NCI-H146 treated with DMSO at 0.1 percent for 48 hours (cell line): Measurements from ENCODE around the gene MMP14.
"Not testable (repeated sequence)": the region's sequence is repeated elsewhere in the genome, so short reads cannot be mapped to it uniquely, and the experiment has no call there.

Source experiments
- DNase-seq: peaks from one replicate; lab custom pipeline; 2025; ENCODE audit not compliant: unreplicated experiment; lab: John Stamatoyannopoulos, UW

Gene MMP14

DNA sequence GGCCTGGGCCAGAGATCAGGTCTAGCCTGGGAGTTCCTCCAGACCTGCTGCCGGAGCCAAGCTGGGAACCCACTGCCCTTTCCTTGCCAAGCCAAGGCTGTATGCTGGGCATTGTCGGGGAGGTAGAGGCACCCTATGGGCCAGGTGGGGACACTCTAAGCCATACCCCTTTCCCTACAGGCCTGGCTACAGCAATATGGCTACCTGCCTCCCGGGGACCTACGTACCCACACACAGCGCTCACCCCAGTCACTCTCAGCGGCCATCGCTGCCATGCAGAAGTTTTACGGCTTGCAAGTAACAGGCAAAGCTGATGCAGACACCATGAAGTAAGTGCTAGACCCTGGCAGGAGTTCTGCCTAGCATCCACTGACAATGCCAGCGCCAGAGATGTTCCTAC, 4.9 kb downstream of the MMP14 start:
- no peak for DNase-seq

DNA sequence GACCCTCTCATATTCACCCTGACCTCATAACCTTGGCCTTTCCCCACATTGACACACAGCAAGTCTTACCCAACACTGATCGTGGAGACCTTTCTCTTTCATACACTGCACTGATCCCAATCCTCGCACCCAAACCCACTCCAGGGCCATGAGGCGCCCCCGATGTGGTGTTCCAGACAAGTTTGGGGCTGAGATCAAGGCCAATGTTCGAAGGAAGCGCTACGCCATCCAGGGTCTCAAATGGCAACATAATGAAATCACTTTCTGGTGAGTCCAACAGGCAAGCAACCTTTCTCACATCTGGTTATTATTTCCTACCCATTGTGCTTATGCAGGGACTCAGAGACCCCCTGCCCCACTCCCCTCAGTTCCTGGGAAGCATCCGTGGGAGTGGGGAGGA, 5.4 kb downstream of the MMP14 start:
- no peak for DNase-seq

DNA sequence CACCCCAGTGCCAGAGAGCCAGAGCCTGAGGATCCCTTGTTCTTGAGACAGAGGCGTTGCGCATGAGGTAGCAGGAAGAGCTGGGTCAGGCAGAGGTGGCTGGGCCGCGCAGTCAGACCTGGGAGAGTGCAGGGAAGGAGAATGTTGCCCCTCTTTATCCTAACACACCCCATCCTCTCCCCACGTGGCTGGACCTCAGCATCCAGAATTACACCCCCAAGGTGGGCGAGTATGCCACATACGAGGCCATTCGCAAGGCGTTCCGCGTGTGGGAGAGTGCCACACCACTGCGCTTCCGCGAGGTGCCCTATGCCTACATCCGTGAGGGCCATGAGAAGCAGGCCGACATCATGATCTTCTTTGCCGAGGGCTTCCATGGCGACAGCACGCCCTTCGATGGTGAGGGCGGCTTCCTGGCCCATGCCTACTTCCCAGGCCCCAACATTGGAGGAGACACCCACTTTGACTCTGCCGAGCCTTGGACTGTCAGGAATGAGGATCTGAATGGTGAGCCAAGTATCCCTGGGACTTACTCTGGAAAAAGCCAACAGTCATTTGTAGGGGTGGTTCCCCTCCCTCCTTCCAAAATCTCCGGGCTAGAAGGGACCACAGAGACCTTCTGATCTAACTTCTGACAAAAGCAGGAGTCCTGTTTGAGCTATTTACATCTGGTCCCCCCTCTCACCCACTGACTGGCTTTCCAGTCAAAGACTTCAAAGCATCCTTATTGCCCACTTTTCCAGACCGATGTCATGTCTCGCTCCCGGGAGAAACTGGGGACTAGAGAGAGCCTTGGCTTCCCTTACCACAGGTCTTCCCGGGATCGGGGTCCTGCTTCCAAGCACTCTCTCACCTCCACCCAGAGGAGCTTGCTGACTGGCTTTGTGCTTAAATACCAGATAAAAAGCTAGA, 6.1 kb downstream of the MMP14 start:
- DNase-seq: no peak

DNA sequence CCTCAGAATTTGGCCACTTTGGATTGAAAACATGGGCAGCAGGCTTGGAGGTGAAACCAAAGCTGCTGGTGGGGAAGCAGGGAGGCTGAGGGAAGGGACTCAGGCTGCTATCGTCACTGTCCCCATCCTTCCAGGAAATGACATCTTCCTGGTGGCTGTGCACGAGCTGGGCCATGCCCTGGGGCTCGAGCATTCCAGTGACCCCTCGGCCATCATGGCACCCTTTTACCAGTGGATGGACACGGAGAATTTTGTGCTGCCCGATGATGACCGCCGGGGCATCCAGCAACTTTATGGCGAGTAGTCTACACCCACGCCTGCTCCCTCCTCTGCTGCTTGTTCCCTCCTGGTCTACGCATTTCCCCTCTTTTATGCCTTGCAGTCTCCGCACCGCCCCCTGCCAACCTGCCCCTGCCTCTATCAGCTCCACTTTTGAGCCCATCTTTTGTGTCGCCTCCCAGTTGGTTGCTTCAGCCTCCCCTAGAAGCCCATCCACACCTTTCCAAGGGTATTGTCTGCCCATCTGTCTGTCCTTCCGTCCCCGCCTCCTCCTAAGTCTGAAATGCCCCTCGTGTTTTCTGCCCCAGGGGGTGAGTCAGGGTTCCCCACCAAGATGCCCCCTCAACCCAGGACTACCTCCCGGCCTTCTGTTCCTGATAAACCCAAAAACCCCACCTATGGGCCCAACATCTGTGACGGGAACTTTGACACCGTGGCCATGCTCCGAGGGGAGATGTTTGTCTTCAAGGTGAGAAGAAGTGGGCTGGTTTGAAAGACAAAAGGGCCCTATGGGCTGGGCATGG, 6.9 kb downstream of the MMP14 start:
- DNase-seq: no peak

DNA sequence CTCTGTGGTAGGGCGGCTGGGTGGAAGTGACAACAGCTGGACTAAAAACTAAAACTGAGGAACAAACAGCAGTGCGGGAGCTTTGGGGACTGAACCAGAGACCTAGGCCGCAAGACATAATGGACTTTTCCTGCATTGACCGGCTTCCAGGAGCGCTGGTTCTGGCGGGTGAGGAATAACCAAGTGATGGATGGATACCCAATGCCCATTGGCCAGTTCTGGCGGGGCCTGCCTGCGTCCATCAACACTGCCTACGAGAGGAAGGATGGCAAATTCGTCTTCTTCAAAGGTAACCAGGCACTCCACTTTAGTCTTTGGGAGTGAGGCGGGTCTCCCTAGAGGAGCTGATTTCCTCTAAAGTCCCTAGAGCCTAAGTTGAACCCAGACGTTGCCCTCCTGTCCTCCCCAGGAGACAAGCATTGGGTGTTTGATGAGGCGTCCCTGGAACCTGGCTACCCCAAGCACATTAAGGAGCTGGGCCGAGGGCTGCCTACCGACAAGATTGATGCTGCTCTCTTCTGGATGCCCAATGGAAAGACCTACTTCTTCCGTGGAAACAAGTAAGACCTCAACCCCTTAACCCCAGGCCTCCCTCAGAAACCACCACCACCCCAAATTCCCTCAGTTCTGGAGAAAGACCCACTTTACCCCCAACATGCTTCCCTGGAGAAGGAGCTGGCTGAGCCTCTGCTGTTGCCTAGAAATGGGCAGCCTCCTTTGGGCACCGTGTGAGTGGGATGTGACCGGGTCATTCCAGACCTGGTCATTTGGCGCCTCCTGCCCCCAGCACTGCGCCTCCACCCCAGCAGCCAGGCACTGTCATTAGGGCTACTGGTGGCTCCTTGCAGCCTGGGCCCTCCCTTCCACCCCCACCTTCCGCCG, 8.1 kb downstream of the MMP14 start:
- DNase-seq: no peak

DNA sequence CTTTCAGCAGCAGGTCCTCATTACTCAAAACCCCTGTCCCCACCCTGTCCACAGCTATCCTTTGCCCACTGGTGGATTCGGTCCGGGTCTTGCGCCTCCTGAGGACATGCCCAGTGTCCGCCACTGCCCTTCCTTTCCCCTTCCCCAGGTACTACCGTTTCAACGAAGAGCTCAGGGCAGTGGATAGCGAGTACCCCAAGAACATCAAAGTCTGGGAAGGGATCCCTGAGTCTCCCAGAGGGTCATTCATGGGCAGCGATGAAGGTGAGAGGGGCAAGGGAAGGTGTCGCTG, 8.7 kb downstream of the MMP14 start:
- no peak for DNase-seq

DNA sequence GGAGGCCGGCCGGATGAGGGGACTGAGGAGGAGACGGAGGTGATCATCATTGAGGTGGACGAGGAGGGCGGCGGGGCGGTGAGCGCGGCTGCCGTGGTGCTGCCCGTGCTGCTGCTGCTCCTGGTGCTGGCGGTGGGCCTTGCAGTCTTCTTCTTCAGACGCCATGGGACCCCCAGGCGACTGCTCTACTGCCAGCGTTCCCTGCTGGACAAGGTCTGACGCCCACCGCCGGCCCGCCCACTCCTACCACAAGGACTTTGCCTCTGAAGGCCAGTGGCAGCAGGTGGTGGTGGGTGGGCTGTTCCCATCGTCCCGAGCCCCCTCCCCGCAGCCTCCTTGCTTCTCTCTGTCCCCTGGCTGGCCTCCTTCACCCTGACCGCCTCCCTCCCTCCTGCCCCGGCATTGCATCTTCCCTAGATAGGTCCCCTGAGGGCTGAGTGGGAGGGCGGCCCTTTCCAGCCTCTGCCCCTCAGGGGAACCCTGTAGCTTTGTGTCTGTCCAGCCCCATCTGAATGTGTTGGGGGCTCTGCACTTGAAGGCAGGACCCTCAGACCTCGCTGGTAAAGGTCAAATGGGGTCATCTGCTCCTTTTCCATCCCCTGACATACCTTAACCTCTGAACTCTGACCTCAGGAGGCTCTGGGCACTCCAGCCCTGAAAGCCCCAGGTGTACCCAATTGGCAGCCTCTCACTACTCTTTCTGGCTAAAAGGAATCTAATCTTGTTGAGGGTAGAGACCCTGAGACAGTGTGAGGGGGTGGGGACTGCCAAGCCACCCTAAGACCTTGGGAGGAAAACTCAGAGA, 9.6 kb downstream of the MMP14 start:
- no peak for DNase-seq

DNA sequence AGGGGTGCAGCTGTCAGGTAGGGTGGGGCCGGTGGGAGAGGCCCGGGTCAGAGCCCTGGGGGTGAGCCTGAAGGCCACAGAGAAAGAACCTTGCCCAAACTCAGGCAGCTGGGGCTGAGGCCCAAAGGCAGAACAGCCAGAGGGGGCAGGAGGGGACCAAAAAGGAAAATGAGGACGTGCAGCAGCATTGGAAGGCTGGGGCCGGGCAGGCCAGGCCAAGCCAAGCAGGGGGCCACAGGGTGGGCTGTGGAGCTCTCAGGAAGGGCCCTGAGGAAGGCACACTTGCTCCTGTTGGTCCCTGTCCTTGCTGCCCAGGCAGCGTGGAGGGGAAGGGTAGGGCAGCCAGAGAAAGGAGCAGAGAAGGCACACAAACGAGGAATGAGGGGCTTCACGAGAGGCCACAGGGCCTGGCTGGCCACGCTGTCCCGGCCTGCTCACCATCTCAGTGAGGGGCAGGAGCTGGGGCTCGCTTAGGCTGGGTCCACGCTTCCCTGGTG, 10.5 kb downstream of the MMP14 start:
- DNase-seq: no peak

DNA sequence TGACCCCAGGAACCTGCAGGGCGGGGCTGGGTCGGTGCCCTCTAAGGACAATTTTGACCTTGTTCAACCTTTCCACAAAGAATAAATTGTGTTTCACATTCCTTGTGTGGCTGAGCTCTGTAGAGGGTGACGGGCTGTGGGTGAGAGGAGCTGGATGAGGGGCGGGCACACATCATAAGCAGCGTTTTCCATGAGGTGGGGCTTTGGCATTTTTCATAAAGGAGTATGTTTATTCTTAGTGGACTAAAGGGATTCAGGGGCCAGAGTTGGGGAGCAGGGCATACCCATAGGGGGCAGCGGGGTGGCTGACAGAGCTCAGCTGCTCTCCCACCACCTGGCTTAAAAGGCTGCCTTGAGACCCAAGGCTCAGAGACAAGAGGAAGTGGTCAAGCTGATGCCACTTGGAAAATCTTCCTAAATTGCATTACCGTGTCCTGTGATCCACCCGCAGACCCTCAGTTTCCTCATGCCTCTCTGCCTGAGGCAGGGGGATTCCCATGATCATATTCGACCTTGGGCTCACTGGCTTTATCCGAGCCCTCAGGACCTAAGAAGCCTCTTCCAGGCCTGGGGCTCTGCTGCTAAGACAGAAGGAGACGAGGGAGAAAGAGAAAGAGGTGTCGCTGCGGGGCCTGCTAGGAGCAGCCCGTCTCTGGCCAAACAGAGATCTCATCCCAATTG, 11.4 kb downstream of the MMP14 start:
- no peak for DNase-seq

DNA sequence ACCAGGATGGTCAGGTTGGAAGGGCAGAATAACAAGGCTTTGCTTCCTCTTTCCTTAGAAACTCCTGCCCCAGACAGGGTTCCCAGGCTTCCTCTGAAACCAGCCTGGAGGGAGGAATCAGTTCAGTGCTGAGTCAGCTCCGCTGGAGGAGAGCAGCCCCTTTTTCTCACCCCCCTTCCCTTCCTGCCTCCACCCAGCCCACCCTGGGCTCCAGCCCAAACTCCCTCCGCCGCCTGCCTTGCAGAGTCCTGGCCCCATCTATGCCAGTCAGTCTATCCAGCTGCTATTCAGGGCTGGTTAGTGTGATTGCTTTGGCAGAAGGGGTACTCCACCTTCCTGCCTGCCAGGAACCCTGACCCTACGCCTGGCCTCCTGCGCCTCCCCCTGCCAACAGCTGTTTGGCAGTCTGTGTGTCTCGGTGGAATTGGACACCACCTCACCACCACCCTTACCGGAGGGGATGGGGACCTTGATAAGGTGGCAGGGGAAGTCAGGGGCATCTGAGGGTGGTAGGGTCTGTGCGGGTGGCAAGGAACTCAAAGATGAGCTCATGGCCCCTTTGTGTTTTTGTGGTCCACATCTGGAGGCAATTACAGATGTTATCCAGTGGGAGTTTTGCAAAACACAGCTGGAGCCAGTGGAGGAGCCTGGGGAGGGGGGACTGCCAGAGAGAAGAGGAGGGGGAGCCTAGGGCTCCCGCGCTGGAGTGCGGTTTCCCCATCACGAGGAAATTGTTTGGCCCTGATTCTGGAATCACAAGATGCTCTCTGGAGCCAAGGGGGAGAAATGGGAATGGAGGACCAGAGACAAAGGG, 12.2 kb downstream of the MMP14 start:
- no peak for DNase-seq

DNA sequence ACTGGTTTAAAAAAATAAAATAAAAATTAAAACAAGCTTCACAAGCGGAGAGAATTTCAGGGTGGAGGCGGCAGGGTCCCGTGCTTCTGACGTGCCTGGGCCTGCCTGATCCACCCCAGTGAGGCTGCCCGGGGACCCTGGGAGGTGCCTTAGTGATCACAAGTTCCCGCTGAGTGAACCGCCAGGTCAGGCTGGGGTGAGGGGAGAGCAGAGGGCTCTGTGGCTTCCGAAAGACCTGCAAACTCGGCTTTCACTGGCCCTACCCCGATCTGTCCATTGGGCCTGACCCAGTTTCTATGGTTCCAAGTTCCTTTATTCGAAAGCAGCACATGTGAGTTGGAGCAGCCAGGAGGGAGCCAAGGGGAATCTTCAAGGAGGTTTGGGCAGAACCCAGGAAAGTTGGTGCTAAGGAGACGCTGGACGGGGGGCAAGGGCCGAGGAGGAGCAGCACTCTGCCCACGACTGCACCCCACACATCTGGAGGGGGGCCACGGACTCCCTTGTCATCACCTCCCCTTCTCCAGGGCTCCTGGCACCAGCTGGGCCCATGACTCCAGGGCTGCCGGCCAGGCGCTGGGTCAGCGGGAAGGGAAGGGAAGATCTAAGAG, 12.9 kb downstream of the MMP14 start:
- DNase-seq: no peak

DNA sequence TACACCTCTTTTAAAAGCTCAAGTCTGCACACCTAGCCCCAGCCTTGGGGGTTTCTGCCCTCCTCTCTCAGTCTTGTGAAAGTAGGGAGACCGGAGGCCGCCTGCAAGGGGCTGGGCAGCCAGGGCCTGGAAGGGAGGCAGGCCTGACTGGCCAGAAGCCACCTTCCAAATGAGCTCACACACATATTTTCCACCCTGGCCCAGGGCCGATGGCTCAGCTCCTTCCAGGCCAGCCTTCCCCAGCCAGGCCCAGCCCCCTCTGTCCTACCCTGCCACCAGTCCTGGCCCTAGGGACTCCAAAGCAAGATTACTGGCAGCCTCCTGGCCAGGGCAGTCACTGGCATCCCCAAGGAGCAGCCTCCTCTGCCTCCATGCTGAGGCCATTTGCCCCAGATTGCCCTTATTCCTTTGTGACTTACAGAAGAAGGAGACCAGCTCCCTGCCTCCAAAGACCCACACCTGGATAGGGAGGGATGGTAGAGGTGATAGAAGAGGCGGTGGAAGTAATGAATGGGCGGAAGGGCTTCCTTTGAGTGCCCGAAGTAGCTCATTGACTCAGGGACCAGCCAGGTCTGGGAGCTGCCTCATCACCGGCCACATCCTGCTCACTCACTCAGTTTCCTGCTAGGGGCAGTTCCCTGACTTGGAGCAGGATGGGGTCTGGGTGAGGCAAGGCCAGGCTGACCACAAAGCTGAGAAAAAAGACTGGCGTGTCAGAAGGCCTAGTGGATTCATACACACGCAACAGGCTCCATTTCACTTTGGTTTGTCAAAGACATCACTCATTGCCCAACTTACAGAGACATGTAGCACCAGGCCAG, 14.8 kb downstream of the MMP14 start:
- DNase-seq: no peak

DNA sequence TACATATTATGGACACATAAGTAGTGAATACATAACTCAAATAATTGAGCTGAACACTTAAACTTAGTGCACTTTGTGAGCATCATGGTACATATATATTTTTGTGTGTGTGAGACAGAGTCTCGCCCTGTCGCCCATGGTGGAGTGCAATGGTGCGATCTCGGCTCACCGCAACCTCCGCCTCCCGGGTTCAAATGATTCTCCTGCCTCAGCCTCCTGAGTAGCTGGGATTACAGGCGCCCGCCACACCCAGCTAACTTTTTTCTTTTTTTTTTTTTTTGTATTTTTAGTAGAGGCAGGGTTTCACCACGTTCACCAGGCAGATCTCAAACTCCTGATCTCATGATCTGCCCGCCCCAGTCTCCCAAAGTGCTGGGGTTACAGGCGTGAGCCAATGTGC, 15.8 kb downstream of the MMP14 start:
- DNase-seq: not testable (repeated sequence)

DNA sequence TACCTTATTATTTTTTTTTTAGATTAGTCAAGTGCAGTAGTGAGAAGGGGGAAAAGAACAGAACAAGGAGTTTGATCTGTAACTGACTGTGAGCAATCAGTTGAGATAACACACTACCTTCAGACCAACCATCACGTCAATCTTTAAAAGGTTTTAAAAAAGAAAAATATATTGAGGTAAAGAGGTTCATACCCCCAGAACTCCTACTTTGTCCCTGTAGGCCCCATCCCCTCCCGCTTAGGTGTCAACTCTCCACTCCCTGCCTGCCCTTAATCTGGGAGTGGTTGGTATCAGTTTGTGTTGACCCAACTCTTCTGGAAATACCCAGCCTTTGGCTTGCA, 16.2 kb downstream of the MMP14 start:
- DNase-seq: no peak

DNA sequence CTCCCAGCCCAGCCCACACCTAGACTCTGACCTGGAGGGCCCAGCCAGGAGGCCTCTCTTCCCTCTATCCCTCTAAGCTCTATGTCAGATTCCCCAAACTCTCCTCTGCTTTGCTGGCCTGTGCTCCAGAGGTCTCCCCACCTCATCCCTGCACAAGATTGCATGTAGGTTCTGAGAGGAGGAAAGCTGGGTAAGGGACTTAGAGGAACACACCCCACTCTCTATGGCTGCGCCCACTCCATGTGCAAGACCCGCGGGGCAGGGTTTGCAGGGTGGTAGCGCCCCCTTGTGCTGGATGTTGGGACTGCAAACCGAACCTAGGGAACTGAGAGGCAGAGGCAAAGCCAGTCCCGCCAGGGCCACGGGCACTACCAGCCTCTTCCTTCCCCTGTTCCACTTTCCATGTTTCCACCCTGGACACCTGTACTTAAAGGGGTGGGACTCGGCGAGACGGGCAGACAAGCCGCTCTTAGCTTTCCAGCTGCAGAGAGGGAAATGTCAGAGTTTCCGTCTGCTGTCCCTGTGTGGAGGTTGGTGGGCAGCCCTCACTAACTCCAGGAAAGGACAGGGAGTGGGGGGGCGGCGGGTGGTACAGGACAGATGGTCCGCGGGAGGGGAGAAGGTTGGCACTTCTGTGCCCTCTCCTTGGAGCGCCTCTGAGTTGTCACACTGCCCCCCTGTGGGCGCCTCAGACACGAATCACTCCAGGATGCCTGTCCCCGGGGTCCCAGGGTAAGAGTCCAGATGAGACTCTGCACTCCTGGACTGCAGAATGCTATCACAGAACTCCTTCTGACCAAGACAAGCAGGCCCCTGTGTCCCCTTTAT, 16.8 kb downstream of the MMP14 start:
- DNase-seq: peak; percentile 39

DNA sequence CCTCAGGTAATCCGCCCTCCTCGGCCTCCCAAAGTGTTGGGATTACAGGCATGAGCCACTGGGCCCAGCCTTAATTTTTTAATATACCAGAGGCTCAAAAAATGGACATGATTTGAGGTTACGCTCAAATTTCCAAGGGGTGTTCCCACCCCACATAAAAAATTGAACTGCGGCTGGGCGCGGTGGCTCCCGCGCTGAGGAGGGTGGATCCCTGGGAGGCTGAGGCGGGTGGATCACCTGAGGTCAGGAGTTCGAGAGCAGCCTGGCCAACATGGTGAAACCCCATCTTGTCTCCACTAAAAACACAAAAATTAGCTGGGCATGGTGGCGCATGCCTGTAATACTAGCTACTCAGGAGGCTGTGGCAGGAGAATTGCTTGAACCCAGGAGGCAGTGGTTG, 17.9 kb downstream of the MMP14 start:
- not testable (repeated sequence) for DNase-seq
